Caki2 (cell line): ENCODE measurements around the gene NUTM2B. TPM values are rescaled to one million over a fixed set of nuclear protein-coding genes. Genes with fewer than 3 reads are reported as not detected.
A peak's percentile ranks its signal among the peaks of the same experiment; 100 is the strongest.
"Not testable (repeated sequence)": the region's sequence is repeated elsewhere in the genome, so short reads cannot be mapped to it uniquely, and the experiment has no call there.

ENCODE experiments used
- DNase-seq: peaks from one replicate; pipeline ENCODE4 v3.0.0-alpha.2; 2015; ENCODE audit warnings: low read depth
- in situ Hi-C: cut with HindIII; loops from 2 replicates; pipeline ENCODE4 v1.10.0; 2016; ENCODE audit warnings: low sequenced_read_pairs, low pct_unique_long_range_greater_than_20kb, mixed read lengths
- total RNA-seq: library from RNA; depleted of rRNA; stranded (reverse); fragments of >200 nt; shearing (Covaris generic); gene quantifications from 2 replicates; pipeline ENCODE4 v1.2.3, GENCODE V29; 2014; ENCODE audit warnings: low replicate concordance; rRNA removed

NUTM2B gene
- total RNA-seq, 1 experiment from 2014 or later = 1.5 TPM

DNA sequence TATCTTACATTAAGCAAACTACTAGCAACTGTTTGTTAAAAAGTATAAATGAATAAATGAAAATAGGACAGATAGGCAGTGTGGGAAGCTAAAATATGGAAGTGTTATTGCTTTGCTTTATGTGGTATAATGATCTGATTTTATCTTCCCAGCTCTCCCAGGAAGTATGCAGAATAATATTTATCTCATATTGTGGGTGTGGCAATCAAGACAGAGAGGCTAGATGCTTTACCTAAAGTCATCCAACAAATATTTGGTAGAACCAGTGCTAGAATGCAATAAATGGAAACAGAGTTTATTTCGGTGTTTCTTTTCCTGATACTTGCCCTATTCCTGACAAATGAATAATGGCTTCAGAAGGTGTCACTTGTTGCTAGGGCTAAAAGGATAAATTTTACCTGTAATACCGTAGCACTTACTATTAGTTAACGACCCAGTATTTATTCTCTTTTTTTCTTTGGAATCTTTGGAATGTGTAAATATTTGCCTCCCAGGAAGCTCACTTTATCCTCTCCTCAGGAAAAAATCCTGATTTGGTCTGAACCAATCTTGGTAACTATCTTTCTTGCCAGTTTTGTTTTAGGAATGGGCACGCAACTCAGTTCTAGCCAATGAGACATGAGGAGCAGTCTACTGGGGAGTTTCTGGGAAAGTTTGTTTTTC lies 14.0 kb downstream of the NUTM2B start:
- in situ Hi-C loops, DNase-seq: not testable (repeated sequence)

DNA sequence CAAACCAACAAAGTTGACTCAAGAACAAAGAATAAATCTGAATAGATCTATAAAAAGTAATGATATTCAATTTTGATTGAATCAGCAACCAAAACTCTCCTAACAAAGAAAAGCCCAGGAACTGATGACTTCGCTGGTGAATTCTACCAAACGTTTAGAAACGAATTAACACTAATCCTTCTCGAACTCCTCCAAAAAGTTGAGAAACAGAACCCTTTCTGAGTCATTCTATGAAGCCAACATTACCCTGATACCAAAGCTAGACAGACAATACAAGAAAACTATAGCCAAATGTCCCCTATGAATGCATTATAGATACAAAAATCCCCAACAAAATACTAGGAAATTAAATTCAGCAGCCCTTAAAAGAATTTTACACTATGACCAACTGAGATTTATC lies 17.0 kb downstream of the NUTM2B start:
- in situ Hi-C loops, DNase-seq: not testable (repeated sequence)

GRCh38 chr10:79726620-79727019 lies 23.6 kb downstream of the NUTM2B start:
- peak; percentile 3 for DNase-seq
- in situ Hi-C loops = not testable (repeated sequence)

DNA sequence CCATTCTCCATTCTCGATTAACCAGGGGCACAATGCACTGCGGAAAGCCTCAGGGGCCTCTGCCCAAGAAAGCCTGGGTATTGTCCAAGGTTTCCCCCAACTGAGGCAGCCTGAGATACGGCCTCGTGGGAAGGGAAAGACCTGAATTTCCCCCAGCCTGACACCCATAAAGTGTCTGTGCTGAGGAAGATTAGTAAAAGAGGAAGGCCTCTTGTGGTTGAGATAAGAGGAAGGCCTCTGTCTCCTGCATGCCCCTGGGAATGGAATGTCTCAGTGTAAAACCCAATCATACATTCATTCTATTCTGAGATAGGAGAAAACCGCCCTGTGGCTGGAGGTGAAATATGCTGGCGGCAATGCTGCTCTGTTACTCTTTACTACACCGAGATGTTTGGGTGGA lies 41.8 kb downstream of the NUTM2B start:
- in situ Hi-C loops, DNase-seq: not testable (repeated sequence)

- in situ Hi-C loops, DNase-seq: not testable (repeated sequence)
Measured at GRCh38 chr10:79748510-79748909, 45.5 kb downstream of the NUTM2B start.

DNA sequence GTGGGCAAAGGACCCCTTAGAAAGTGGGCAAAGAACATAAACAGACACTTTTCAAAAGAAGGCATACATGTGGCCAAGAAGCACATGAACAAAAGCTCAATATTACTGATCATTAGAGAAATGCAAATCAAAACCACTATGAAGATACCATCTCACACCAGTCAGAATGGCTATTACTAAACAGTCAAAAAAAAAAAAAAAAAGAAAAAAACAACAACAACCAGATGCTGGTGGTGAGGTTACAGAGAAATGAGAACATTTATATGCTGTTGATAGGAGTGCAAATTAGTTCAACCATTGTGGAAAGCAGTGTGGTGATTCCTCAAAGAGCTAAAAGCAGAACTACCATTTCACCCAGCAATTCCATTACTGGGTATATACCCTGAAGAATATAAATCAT lies 50.6 kb downstream of the NUTM2B start:
- DNase-seq, in situ Hi-C loops: not testable (repeated sequence)

DNA sequence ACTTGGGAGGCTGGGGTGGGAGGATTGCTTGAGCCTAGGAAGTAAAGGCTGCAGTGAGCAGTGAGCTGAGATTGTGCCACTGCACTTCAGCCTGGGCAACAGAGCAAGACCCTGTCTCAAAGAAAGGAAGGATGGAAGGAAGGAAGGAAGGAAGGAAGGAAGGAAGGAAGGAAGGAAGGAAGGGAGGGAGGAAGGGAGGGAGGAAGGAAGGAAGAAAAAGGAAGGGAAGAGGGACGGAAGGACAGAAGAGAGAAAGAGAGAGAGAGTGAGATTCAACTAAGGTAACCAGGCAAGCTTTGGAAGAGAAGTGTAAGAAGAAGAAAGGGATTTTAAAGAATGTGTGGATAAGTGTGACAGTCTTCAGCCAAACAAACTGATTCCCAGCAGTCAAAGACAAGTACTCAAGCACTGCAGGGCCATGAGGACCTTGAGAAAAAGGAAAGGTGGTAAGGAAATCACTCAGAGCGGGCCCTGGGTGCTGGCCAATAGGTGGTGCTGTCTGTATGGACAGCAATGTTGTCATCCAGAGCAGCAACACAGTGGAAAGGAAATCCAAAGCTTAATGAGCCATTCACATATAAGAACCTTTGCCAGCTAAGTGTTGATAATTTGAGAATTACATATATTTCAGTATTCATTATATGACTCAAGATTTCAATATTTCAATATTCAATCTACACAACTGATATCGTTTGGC lies 55.4 kb downstream of the NUTM2B start:
- DNase-seq = peak; percentile 16

More for the DNA sequence above, 55.4 kb downstream of the NUTM2B start:
- in situ Hi-C loops = not testable (repeated sequence)

Other genes starting within 250 kb of the NUTM2B start
- gene EIF5AL1, start 190.7 kb upstream of the NUTM2B start, total RNA-seq = 0.09 and 0.24 TPM in 2 replicates
- gene SFTPA2, start 142.8 kb upstream of the NUTM2B start, total RNA-seq = not detected in 2 replicates
- not detected in 2 replicates for gene SFTPA1, start 92.3 kb upstream of the NUTM2B start, total RNA-seq
- not detected in 2 replicates for gene NUTM2E, start 123.5 kb downstream of the NUTM2B start, total RNA-seq
- 2.8 TPM in 1 of 2 replicates, not detected in the other for gene SFTPD, start 245.9 kb downstream of the NUTM2B start, total RNA-seq